Thyroid gland (tissue), 4 donors: ENCODE measurements around the gene INO80E. TPM values are rescaled to one million over a fixed set of nuclear protein-coding genes. Genes with fewer than 3 reads are reported as not detected.

Experiments
- DNase-seq, 2 donors: peaks; one replicate each; pipeline ENCODE4 v3.0.0-alpha.2; 2019
- H3K27ac ChIP-seq, 3 donors: fragments of 200-600 bp; sonication (generic); 1 replicate in 2 of 3; 2 replicates in 1 of 3; pipeline ENCODE4 v1.5.1; 2016 to 2019; ENCODE audit warnings: mild to moderate bottlenecking in 1 of 3, moderate library complexity in 1 of 3
- H3K27me3 ChIP-seq: fragments of 200-600 bp; sonication (generic); one replicate; pipeline ENCODE4 v1.5.1; 2019
- H3K36me3 ChIP-seq, 2 donors: fragments of 200-600 bp; sonication (generic); one replicate each; pipeline ENCODE4 v1.5.1; 2016 to 2019
- H3K4me1 ChIP-seq, 2 donors: fragments of 200-600 bp; sonication (generic); one replicate each; pipeline ENCODE4 v1.5.1; 2017 to 2019
- H3K4me3 ChIP-seq, 3 donors: fragments of 200-600 bp; sonication (generic); replicated peaks in 1 of 3; 1 replicate in 2 of 3; 2 replicates in 1 of 3; pipeline ENCODE4 v1.5.1; 2016; ENCODE audit warnings: mild to moderate bottlenecking in 1 of 3
- H3K9me3 ChIP-seq: fragments of 200-600 bp; sonication (generic); one replicate; pipeline ENCODE4 v1.5.1; 2017
- CTCF ChIP-seq, 6 experiments: fragments of 200-600 bp in 3 of 6; fragments of 450-650 bp in 3 of 6; sonication (generic) in 3 of 6; IDR thresholded peaks; one replicate each; pipeline ENCODE4 v1.5.1; 2016 to 2019; ENCODE audit warnings: antibody characterized with exemption in 6 of 6, mild to moderate bottlenecking in 2 of 6, inconsistent platforms in 1 of 6, moderate library complexity in 1 of 6
- POLR2A ChIP-seq, 2 donors: fragments of 450-650 bp; IDR thresholded peaks; one replicate each; pipeline ENCODE4 v1.6.1; 2017; ENCODE audit warnings: antibody characterized with exemption in 2 of 2, mild to moderate bottlenecking in 2 of 2, moderate library complexity in 1 of 2
- WGBS, 2 donors: methylation state at CpG; one replicate each; pipeline ENCODE4 v1.1.5; 2017; 5-methylcytosine and 5-hydroxymethylcytosine counted together
- intact Hi-C: fragments of 100-400 bp; cut with DNase I; formaldehyde crosslinking; loops from one replicate; pipeline ENCODE4 v1.15.1; 2023
- total RNA-seq, 4 donors: library from RNA; depleted of rRNA; stranded (reverse); fragments of >200 nt; gene quantifications; one replicate each; pipeline ENCODE4 v1.2.3, GENCODE V29; 2016

The INO80E gene
- total RNA-seq, 4 donors from 2014 or later = 45.9 to 165 (median 142) TPM

GRCh38 chr16:30003670-30004423, 7.8 kb downstream of the INO80E start:
- WGBS, 2 donors = 77 to 93% methylated on average over 15 to 17 of the region's 17 CpGs
- intact Hi-C loops = loop anchor here (5.0 kb wide), 1 partner anchor 307 kb away; no protein-coding TSS in a partner anchor
- no peak overlapping the region for H3K27ac ChIP-seq

GRCh38 chr16:30004424-30004776, 8.4 kb downstream of the INO80E start:
- 73 to 81% methylated on average over 17 to 19 of the region's 19 CpGs for WGBS, 2 donors
- DNase-seq = no peak
- no peaks in the 10 kb centered on the region for H3K9me3 ChIP-seq
- peaks cover 0 to 2% of the 10 kb centered on the region in 2 donors for H3K36me3 ChIP-seq
- H3K4me3 ChIP-seq = no peak overlapping the region
- H3K4me1 ChIP-seq = no peaks in the 10 kb centered on the region
- H3K27ac ChIP-seq = no peak overlapping the region
- H3K27me3 ChIP-seq = no peaks in the 10 kb centered on the region
- intact Hi-C loops = loop anchor here (5.0 kb wide), 1 partner anchor 307 kb away; no protein-coding TSS in a partner anchor
- no peak for TF ChIP-seq CTCF (IDR thresholded peaks at IDR 0.05)
- TF ChIP-seq POLR2A (IDR thresholded peaks at IDR 0.05) = no peak

More at GRCh38 chr16:30003670-30004423, 7.8 kb downstream of the INO80E start:
- Histone ChIP-seq H3K4me3 (no peak overlapping the region), H3K4me1 (no peaks in the 10 kb centered on the region), H3K9me3 (no peaks in the 10 kb centered on the region), H3K36me3 (peaks cover 0 to 2% of the 10 kb centered on the region in 2 donors), H3K27me3 (no peaks in the 10 kb centered on the region)
- TF ChIP-seq POLR2A (IDR thresholded peaks at IDR 0.05) = no peak
- TF ChIP-seq CTCF (IDR thresholded peaks at IDR 0.05) = no peak
- DNase-seq = no peak

- TF ChIP-seq POLR2A (IDR thresholded peaks at IDR 0.05) (no peak), CTCF (IDR thresholded peaks at IDR 0.05) (no peak)
- 67% methylated on average over 3 to 10 of the region's 11 CpGs for WGBS, 2 donors
Observed at GRCh38 chr16:30004811-30005242, 8.8 kb downstream of the INO80E start.

GRCh38 chr16:30005341-30006094, 9.5 kb downstream of the INO80E start:
- H3K27me3 ChIP-seq = peaks cover 8% of the 10 kb centered on the region
- intact Hi-C loops = no loop called here
- H3K4me3 ChIP-seq = no peak overlapping the region
- no peak overlapping the region for H3K27ac ChIP-seq
- H3K9me3 ChIP-seq = no peaks in the 10 kb centered on the region
- TF ChIP-seq CTCF (IDR thresholded peaks at IDR 0.05) (peak; percentile 49 to 81 (median 62)), POLR2A (IDR thresholded peaks at IDR 0.05) (no peak)
- WGBS, 2 donors = 59 to 69% methylated on average over 18 to 19 of the region's 35 CpGs
- H3K36me3 ChIP-seq = peaks cover 0 to 2% of the 10 kb centered on the region in 2 donors
- peak; percentile 20 to 21 for DNase-seq
- H3K4me1 ChIP-seq = peaks cover 2% of the 10 kb centered on the region in 2 donors

More at GRCh38 chr16:30004811-30005242, 8.8 kb downstream of the INO80E start:
- H3K9me3 ChIP-seq = no peaks in the 10 kb centered on the region
- H3K27ac ChIP-seq = no peak overlapping the region
- DNase-seq = no peak
- no peak overlapping the region for H3K4me3 ChIP-seq
- H3K4me1 ChIP-seq = no peaks in the 10 kb centered on the region
- H3K36me3 ChIP-seq = peaks cover 0 to 2% of the 10 kb centered on the region in 2 donors
- H3K27me3 ChIP-seq = peaks cover under 1% of the 10 kb centered on the region
- intact Hi-C loops = loop anchor here (5.0 kb wide), 1 partner anchor 308 kb away; no protein-coding TSS in a partner anchor
